HG03097 (cell line): Measurements from ENCODE around the gene GLP2R.

ENCODE experiments used
- ATAC-seq: cut with Tn5 transposase; IDR thresholded peaks from one replicate; pipeline ENCODE4 v1.9.1; 2021; ENCODE audit not compliant: unreplicated experiment, low FRiP score

GLP2R gene

GRCh38 chr17:9845306-9845705 lies 19.6 kb downstream of the GLP2R start:
- no peak for ATAC-seq

- no peak for ATAC-seq
Observed at GRCh38 chr17:9850151-9850550, 24.4 kb downstream of the GLP2R start.

GRCh38 chr17:9854255-9854654 lies 28.5 kb downstream of the GLP2R start:
- ATAC-seq, result no peak

GRCh38 chr17:9855036-9855435 lies 29.3 kb downstream of the GLP2R start:
- no peak for ATAC-seq

- ATAC-seq, result no peak
Observed at GRCh38 chr17:9859781-9860180, 34.1 kb downstream of the GLP2R start.

GRCh38 chr17:9860851-9861250 lies 35.1 kb downstream of the GLP2R start:
- no peak for ATAC-seq

GRCh38 chr17:9862220-9862619 lies 36.5 kb downstream of the GLP2R start:
- no peak for ATAC-seq

GRCh38 chr17:9862949-9863348 lies 37.2 kb downstream of the GLP2R start:
- ATAC-seq, result no peak

- ATAC-seq, result no peak
Observed at GRCh38 chr17:9865586-9865985, 39.9 kb downstream of the GLP2R start.

GRCh38 chr17:9868552-9868951 lies 42.8 kb downstream of the GLP2R start:
- no peak for ATAC-seq

GRCh38 chr17:9872852-9873251 lies 47.1 kb downstream of the GLP2R start:
- ATAC-seq, result no peak

- ATAC-seq, result no peak
Observed at GRCh38 chr17:9874722-9875121, 49.0 kb downstream of the GLP2R start.

- no peak for ATAC-seq
Observed at GRCh38 chr17:9875441-9875840, 49.7 kb downstream of the GLP2R start.

GRCh38 chr17:9878356-9878755 lies 52.6 kb downstream of the GLP2R start:
- ATAC-seq, result no peak

- no peak for ATAC-seq
Observed at GRCh38 chr17:9878786-9879525, 53.2 kb downstream of the GLP2R start.

GRCh38 chr17:9880582-9880999 lies 54.9 kb downstream of the GLP2R start:
- ATAC-seq, result no peak

- no peak for ATAC-seq
Observed at GRCh38 chr17:9883451-9883850, 57.7 kb downstream of the GLP2R start.

- ATAC-seq, result no peak
Observed at GRCh38 chr17:9886141-9886930, 60.6 kb downstream of the GLP2R start.

GRCh38 chr17:9887508-9887907 lies 61.8 kb downstream of the GLP2R start:
- ATAC-seq, result no peak

- ATAC-seq, result no peak
Observed at GRCh38 chr17:9890124-9890523, 64.4 kb downstream of the GLP2R start.

GRCh38 chr17:9893411-9894012 lies 67.8 kb downstream of the GLP2R start:
- ATAC-seq, result no peak

GRCh38 chr17:9894231-9894630 lies 68.5 kb downstream of the GLP2R start:
- no peak for ATAC-seq
